GM18868 (cell line): ENCODE results near the gene ACAD8.
"Not testable (repeated sequence)": the region's sequence is repeated elsewhere in the genome, so short reads cannot be mapped to it uniquely, and the experiment has no call there.

Experiments used
- ATAC-seq: cut with Tn5 transposase; IDR thresholded peaks from one replicate; pipeline ENCODE4 v1.9.1; 2021; ENCODE audit warnings: mild to moderate bottlenecking, moderate library complexity; ENCODE audit not compliant: unreplicated experiment

ACAD8 gene

GRCh38 chr11:134266440-134266839 is 13.1 kb downstream of the ACAD8 start:
- no peak for ATAC-seq

GRCh38 chr11:134266841-134267251 is 13.5 kb downstream of the ACAD8 start:
- ATAC-seq = no peak

- no peak for ATAC-seq
These were observed 14.1 kb downstream of the ACAD8 start for GRCh38 chr11:134267461-134267860.

GRCh38 chr11:134267966-134268365 is 14.6 kb downstream of the ACAD8 start:
- ATAC-seq = no peak

- ATAC-seq = no peak
These were observed 16.9 kb downstream of the ACAD8 start for GRCh38 chr11:134270250-134270714.

DNA sequence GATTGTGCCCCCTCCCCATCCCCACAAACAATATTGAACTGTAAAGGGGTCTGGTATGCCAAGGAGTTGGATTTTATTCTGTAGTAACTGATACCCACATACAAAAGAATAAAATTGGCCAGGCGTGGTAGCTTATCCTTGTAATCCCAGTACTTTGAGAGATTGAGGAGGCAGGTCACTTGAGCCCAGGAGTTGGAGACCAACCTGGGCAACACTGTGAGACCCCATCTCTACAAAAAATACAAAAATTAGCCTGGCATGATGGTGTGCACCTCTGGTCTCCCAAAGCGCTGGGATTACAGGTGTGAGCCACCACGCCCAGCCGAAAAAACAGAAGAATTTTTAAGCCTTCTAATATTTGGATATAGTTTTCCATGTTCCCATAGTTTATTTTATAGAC is 18.6 kb downstream of the ACAD8 start:
- ATAC-seq = no peak

DNA sequence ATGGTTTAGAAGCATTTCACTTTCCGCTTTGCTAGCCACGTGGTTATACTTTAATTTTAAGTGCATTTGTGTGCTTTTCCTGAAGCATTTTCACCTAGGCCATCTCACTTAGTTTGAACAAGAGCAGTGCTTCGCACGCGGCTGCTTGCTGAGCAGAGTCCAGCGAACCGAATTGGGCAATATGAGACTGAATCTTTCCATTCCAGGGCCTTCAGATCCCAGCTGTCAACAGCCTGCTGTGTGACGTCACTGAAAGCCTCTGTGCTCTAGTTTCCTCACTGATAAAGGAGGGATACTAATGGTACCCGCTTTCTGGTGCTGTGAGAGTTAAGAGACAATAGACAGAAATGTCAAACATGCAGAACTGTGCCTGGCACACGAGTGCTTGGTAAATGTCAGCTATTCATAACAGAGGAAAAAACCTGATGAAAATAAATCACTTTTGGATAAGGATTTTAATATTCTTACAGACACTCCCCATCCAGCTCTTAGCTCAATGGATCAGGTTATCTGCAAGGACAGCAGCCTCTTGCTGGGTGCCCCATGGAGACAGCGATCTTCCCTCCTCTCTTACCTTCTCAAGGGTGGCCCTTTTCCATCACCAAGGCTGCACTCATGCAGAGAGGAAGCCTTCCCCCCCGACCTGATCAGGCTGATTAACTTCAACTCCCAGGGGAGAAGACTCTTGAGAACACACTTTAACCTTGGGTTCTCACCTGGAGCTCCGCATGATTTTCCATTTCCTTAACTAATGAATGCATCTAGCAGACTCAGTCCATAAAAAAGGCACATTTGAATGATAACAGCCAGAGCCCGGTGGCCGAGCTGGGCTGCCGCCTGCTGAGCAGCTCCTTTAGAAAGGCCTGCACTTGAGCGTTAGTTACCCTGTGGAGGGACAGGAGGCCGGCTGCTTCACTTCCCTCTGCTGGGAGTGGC is 19.3 kb downstream of the ACAD8 start:
- no peak for ATAC-seq

DNA sequence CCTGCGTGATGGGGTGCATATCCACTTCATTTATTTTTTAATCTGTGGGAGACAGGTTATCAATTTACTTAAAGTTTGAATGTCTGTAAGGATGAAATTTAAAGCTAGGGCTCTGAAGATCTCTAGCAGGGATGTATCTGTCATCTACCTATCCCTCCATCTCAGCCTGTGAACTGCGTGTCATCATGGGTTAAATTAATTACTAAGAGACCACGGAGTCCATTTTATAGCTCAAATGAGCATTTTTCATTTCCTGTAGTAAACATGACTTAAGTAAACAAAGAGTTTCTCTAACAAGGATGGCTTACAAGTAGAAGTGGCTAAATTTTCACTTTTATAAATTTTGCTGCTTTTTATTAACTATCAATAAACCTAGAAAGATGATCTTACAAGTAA is 19.9 kb downstream of the ACAD8 start:
- no peak for ATAC-seq

- no peak for ATAC-seq
These were observed 21.8 kb downstream of the ACAD8 start for GRCh38 chr11:134275188-134275533.

DNA sequence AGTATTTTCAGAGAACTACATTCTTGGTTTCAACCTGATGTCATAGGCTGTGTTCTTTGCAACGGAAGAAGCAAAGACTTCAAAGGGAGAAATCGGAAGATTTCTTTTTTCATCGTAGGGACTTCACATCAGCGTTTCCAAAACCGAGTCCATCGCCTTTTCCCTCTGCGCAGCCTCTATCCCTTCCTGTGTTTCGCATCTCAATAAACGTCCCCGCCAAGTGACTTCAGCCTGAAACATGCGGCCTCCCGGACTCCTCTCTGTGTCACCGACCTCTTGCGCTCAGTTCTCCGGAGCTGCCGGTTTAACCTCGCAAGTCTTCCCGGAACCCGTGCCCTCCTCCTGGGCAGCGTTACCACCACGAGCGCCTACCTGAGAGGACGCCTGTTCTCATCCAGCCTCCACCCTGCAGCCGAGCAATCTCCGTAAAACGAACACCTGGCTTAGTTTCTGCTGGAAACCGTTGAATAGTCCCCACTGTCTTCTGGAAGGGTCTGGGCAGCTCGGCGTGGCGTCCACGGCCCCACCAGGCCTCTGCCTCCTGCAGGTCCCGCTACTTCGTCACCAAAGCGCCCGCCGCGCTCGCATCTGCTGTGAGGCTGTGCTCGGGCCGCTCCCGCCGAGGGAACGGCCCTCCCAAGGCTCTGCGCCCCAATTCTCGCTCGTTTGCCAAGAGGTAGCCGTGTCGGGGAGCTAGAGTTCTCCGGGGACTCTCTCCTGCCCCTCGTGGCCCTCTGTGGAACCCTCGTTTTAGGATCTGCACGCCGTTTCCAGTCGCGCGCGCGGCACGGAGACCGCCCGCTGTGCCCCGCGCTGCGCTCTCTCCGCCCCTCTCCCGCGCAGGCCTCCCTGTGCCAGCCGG is 22.4 kb downstream of the ACAD8 start, which contains the start of gene GLB1L3:
TSS of gene GLB1L3 (plus strand) at position 846 of the 862 bp plus-strand sequence. CDS start 362 bp downstream, outside the sequence.
- peak; percentile 76 for ATAC-seq

DNA sequence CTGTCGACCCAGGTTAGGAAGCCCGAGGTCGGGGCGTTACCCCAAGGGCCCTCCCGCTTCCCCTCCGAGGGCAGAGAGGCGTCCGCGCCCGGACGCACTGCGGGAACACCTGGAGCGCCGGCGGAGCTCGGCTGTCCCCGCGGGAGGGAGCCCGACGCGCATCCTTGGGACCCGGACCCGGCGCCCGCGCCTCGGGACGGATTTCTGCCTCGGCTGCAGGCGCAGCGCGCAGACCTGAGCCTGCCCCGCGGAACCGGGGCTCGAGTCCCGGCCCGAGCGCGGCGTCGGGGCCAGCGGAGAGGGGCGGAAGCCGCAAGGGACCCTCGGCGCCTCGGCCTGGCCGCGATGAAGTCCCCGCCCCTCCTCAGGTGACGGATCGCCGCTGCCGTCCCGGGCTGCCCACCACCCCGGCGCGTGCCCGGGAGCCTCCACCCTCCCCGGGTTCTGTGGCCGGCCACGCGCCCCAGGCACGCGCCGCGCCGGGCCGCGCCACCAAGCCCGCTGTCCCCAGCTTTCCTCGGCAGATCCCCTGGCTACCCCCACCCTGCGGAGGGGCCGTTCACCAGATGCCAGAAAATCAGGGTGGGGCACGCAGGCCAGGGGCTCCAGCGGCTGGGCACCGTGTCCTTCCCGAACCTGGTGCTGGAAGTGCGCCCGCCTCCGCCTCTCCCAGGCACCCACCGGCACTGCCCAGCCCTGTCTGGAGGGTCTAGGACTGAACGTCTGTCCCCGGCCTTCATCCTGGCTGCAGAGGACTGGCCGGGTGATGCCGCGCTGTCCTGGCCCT is 23.2 kb downstream of the ACAD8 start:
- no peak for ATAC-seq

- no peak for ATAC-seq
These were observed 24.0 kb downstream of the ACAD8 start for GRCh38 chr11:134277183-134278001.

DNA sequence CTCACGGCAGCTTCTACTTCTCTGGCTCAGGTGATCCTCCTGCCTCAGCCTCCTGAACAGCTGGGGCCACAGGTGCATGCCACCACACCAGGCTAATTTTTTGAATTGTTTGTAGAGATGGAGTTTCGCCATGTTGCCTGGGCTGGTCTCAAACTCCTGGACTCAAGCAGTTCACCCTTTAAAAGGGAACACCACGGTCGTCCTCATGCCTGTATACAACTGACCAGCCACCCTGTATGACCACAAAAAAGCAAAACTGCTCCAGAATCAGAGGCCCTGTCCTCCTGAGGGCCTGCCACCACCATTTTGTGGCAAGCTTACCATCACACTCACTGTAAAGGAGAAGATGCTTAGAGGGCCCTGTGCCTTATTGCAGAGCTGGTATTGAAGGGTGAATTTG is 25.0 kb downstream of the ACAD8 start:
- no peak for ATAC-seq

GRCh38 chr11:134281635-134282034 is 28.3 kb downstream of the ACAD8 start:
- ATAC-seq = not testable (repeated sequence)

DNA sequence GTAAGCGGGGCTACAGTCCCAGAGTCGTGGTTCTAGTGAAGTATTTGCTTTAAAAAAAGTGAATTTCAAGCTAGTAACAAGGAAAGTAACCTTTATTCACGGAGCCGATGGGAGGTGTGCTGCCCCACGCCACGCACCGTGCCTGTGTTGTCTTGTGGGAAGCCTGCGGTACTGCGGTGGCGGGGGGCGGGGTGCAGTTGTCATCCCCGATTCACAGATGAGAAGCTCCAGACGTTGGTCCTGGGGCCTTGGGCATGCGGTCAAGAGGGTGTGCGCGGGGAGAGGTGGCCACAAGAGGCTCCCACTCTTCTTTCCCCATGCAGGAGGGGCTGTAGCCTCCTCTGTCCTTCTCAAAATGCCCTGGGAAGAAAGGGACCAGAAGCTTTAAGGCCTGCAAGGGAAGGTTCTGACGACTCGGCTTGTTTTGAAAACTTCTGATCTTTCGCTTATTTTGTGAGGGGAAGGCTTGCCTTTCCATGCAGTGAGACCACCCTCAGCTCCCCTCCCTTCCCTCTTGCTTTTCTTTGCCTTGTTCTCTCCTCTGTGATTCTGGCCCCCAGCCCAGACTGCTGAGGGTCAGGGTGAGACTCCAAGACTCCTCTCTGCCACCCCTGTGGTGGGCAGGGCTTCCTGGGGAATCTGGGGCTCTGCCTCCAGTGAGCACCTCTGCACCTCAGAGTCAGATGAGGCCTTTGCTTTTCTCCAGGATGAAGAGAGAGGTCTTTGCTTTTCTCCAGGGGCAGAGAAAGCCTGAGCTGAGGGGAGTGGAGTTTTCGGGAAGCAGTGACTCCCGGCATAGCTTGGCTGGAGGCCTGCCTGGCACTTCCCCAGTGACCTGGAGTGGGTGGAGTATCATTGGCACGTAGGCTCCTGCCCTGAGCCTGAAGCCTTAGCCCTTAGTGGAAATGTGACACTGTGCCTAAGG is 29.0 kb downstream of the ACAD8 start:
- ATAC-seq = no peak

GRCh38 chr11:134283461-134284230 is 30.3 kb downstream of the ACAD8 start:
- ATAC-seq = no peak

DNA sequence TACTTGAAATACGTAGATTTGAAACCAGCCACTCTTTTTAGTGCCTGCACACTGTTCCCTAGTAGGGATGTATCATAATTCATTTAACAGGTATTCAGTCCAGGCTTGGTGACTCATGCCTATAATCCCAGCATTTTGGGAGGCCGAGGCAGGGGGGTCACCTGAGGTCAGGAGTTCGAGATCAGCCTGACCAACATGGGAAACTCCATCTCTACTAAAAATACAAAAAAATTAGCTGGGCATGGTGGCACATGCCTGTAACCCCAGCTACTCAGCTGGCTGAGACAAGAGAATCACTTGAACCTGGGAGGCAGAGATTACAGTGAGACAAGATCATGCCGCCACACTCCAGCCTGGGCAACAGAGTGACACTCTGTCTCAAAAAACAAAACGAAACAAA is 31.0 kb downstream of the ACAD8 start:
- not testable (repeated sequence) for ATAC-seq

DNA sequence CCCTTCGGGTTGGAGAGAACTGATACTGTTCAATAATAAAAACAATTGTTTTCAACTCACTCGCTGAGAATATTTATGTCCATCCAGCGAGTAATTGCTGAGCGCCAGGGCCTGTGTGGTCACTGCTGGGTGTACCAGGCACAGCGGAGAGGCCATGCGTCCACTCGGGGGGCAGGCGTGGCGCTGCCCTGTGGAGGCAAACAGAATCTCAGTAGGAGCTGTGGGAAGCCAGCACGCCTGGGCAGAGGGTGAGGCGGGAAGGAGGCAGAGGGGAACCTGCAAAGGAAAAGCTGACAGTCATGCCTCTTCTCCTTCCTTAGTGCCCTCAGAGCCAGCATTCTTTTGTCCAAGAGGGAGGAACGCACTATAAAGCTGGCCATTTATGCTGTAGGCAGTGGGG is 34.2 kb downstream of the ACAD8 start:
- ATAC-seq = no peak
